HFFc6 (cell line): ENCODE measurements around the gene ERICH3. TPM values are rescaled to one million over a fixed set of nuclear protein-coding genes. Genes with fewer than 3 reads are reported as not detected.

ENCODE experiments used
- DNase-seq: peaks from one replicate; pipeline ENCODE4 v3.0.0-alpha.2; 2018
- H3K27ac Mint-ChIP-seq: 2 replicates; pipeline ENCODE4 v1.8.0; 2020; ENCODE audit warnings: mild to moderate bottlenecking, mixed read lengths
- H3K27me3 Mint-ChIP-seq: 2 replicates; pipeline ENCODE4 v1.8.0; 2021; ENCODE audit warnings: mild to moderate bottlenecking, moderate library complexity, mixed read lengths; ENCODE audit not compliant: insufficient read depth
- H3K36me3 Mint-ChIP-seq: 2 replicates; pipeline ENCODE4 v1.8.0; 2021; ENCODE audit warnings: low read depth, mixed read lengths
- H3K4me1 Mint-ChIP-seq: 2 replicates; pipeline ENCODE4 v1.8.0; 2020; ENCODE audit warnings: low read depth, mixed read lengths
- H3K4me3 Mint-ChIP-seq: 2 replicates; pipeline ENCODE4 v1.8.0; 2020; ENCODE audit warnings: mild to moderate bottlenecking, moderate library complexity, mixed read lengths
- H3K9me3 Mint-ChIP-seq: 2 replicates; pipeline ENCODE4 v1.8.0; 2020; ENCODE audit warnings: mild to moderate bottlenecking, mixed read lengths
- total RNA-seq, 6 experiments: library from RNA; stranded (reverse); fragmentation: NEBNext Ultra II Directional; extraction: Animal tissue kit (Norgen Biotek cat#: 25700); gene quantifications; 2 replicates in 1 of 6; 3 replicates in 5 of 6; pipeline ENCODE4 v1.2.3, GENCODE V29; 2021
- TF ChIP-seq, protein P1 (sequence below): fragments of 200-600 bp; sonication (generic); IDR thresholded peaks from 2 replicates; pipeline ENCODE4 v1.5.0; 2021; ENCODE audit warnings: antibody characterized with exemption, mild to moderate bottlenecking

ERICH3 gene
- total RNA-seq, 6 experiments from 2014 or later: not detected

DNA sequence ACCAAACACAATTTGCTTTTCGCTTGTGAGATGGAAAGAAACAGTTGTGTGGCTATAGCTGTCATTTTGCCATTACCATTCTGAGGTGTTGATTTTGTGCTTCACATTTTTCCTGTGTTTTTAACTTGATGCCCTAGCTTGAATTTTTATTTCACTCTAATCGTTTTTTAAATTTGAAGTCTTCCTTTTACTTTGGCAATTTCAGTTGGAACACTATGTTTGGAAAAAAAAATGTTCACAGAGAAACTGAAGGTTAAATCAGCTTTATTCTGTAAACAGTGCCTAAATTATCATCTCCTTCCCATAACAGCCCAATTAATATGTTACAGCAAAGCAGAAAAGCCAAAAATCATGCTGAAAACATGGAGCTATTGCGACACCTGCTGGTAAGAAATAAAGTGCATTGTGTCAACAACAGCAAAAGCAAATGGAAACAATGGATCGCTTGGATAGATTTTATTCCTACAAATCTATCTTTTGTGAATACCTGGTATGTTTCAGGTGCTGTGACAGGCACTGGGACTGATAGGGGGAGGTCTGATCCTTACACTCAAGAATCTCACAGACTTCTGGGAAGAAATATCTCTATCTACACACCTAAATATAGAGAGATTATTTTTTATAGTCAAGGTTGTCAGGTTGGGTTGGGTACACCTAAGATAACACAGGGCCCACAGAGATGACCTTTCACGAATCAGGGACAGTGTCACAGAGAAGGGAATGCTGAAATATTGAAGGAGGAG, 16.2 kb upstream of the ERICH3 start:
- Mint-ChIP-seq H3K36me3 (no peaks in the 10 kb centered on the region), H3K4me3 (peak overlapping the region; percentile 56), H3K27me3 (peaks cover 2% of the 10 kb centered on the region), H3K27ac (no peak overlapping the region), H3K4me1 (peaks cover 23% of the 10 kb centered on the region), H3K9me3 (no peaks in the 10 kb centered on the region)
- DNase-seq: peak; percentile 62
- TF ChIP-seq, protein P1, sequence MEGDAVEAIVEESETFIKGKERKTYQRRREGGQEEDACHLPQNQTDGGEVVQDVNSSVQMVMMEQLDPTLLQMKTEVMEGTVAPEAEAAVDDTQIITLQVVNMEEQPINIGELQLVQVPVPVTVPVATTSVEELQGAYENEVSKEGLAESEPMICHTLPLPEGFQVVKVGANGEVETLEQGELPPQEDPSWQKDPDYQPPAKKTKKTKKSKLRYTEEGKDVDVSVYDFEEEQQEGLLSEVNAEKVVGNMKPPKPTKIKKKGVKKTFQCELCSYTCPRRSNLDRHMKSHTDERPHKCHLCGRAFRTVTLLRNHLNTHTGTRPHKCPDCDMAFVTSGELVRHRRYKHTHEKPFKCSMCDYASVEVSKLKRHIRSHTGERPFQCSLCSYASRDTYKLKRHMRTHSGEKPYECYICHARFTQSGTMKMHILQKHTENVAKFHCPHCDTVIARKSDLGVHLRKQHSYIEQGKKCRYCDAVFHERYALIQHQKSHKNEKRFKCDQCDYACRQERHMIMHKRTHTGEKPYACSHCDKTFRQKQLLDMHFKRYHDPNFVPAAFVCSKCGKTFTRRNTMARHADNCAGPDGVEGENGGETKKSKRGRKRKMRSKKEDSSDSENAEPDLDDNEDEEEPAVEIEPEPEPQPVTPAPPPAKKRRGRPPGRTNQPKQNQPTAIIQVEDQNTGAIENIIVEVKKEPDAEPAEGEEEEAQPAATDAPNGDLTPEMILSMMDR: peak; percentile 96

DNA sequence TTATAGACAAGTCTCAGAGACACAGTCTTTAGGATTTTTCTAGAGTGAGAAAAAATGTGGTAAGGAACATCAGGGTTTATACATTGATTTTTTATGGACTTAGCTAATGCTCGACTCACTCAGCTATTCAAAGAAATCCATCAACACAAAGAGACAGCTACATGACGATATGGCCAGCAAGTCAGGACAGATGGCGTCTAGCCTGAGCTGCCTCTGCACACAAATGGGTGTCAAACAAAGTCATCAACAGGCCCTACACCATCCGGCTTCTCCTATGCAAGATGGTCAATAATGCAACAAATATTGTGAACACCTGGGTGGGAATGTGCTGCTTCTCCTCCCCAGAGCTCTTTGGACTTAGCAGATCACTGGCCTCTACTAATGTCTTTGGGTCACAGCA, 13.3 kb upstream of the ERICH3 start:
- Mint-ChIP-seq H3K9me3 (no peaks in the 10 kb centered on the region), H3K4me1 (peaks cover 13% of the 10 kb centered on the region), H3K27me3 (peaks cover 2% of the 10 kb centered on the region)

DNA sequence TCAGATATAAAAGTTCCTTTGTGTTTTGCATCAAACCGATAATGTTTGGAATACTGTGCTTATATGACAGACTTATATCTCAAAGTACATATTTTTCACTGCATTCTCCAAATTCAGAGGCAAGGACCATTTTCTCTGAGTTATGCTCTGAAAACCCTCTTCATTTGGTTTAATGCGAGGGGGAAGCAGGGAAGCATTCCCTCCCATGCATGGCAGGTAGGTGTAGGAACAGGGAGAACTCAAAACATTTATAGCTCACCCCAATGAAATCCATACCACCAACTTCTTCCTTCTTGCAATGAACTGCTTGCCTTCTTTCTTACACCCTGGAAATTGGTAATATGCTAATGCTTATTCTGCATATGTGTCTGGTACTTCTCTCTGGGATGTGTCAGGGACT, 10.7 kb upstream of the ERICH3 start:
- no peak overlapping the region for H3K27ac Mint-ChIP-seq
- peaks cover 2% of the 10 kb centered on the region for H3K27me3 Mint-ChIP-seq
- no peak for DNase-seq
- H3K4me3 Mint-ChIP-seq: no peak overlapping the region
- no peaks in the 10 kb centered on the region for H3K9me3 Mint-ChIP-seq
- TF ChIP-seq, protein P1: no peak
- H3K36me3 Mint-ChIP-seq: no peaks in the 10 kb centered on the region
- peaks cover 2% of the 10 kb centered on the region for H3K4me1 Mint-ChIP-seq

More for the DNA sequence above, 13.3 kb upstream of the ERICH3 start:
- no peaks in the 10 kb centered on the region for H3K36me3 Mint-ChIP-seq
- no peak for DNase-seq
- no peak overlapping the region for H3K27ac Mint-ChIP-seq
- TF ChIP-seq, protein P1: no peak
- H3K4me3 Mint-ChIP-seq: no peak overlapping the region

DNA sequence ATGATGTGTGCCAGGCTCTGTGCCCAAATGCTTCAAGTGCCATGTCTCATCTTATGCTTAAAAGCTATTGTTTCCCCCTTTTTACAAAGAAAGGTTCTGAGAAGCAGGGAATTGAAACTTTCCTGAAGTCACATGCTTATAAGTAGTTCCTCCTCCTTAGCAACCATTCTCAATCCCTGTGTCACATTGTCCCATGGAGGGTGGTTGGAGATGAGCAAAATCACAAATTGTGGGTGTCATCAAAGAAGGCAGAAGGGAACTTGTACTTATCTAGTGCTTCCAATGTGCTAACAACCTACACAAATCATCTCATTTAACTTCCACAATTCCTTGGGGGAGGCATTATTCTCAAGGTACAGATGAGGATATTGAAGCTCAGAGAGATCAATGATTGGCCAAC, 10.1 kb upstream of the ERICH3 start:
- Mint-ChIP-seq H3K9me3 (no peaks in the 10 kb centered on the region), H3K27ac (no peak overlapping the region), H3K4me3 (no peak overlapping the region), H3K27me3 (peaks cover 5% of the 10 kb centered on the region), H3K4me1 (no peaks in the 10 kb centered on the region), H3K36me3 (no peaks in the 10 kb centered on the region)
- TF ChIP-seq, protein P1: no peak
- DNase-seq: no peak

DNA sequence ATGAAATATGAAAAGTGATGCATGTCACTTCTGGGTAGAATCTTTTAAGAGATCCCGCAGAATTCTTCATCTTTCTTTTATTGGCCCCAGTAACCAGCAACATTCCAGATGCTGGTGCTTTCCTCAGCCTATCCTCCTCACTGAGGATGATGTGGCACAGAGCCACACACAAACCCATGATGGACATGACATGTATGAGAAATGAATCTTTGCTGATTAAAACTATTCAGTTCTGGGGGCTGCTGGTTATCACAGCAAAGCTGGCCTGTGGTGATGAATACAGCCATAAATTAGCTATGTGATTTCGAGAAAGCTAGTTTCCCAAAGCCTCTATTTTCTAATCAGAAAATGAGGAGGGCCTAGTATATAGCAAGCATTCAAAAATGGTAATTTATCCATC, 8.3 kb upstream of the ERICH3 start:
- Mint-ChIP-seq H3K4me1 (no peaks in the 10 kb centered on the region), H3K9me3 (no peaks in the 10 kb centered on the region), H3K27me3 (peaks cover 5% of the 10 kb centered on the region), H3K4me3 (no peak overlapping the region), H3K36me3 (no peaks in the 10 kb centered on the region), H3K27ac (no peak overlapping the region)
- TF ChIP-seq, protein P1: no peak
- no peak for DNase-seq
